GM19351 (cell line): Measurements from ENCODE around the gene ARL10.
A peak's percentile ranks its signal among the peaks of the same experiment; 100 is the strongest.
"Not testable (repeated sequence)": the region's sequence is repeated elsewhere in the genome, so short reads cannot be mapped to it uniquely, and the experiment has no call there.

Experiments
- ATAC-seq: cut with Tn5 transposase; IDR thresholded peaks from one replicate; pipeline ENCODE4 v1.9.1; 2021; ENCODE audit warnings: mild to moderate bottlenecking, moderate library complexity; ENCODE audit not compliant: unreplicated experiment

The ARL10 gene

GRCh38 chr5:176388444-176389134, 23.3 kb downstream of the ARL10 start, which contains the start of the genes HIGD2A and NOP16:
TSS of gene HIGD2A (plus strand) at chr5:176388751. CDS start at chr5:176388820, 69 bp downstream.
TSS of gene NOP16 (minus strand) at chr5:176388598. CDS start at chr5:176388539, 59 bp downstream.
- peak; percentile 87 for ATAC-seq

GRCh38 chr5:176389135-176390123, 24.1 kb downstream of the ARL10 start:
- ATAC-seq: peak; percentile 37

- ATAC-seq: no peak
Observed at GRCh38 chr5:176391479-176391878, 26.2 kb downstream of the ARL10 start.

- ATAC-seq: no peak
Observed at GRCh38 chr5:176391999-176392398, 26.7 kb downstream of the ARL10 start.

- no peak for ATAC-seq
Observed at GRCh38 chr5:176392526-176392925, 27.2 kb downstream of the ARL10 start.

- no peak for ATAC-seq
Observed at GRCh38 chr5:176394096-176394495, 28.8 kb downstream of the ARL10 start.

GRCh38 chr5:176394881-176395675, 29.8 kb downstream of the ARL10 start:
- no peak for ATAC-seq

- ATAC-seq: no peak
Observed at GRCh38 chr5:176396330-176396729, 31.0 kb downstream of the ARL10 start.

GRCh38 chr5:176397736-176398420, 32.6 kb downstream of the ARL10 start:
- ATAC-seq: no peak

GRCh38 chr5:176400382-176401156, 35.3 kb downstream of the ARL10 start:
- no peak for ATAC-seq

- ATAC-seq: no peak
Observed at GRCh38 chr5:176401281-176402205, 36.3 kb downstream of the ARL10 start.

GRCh38 chr5:176405656-176406435, 40.6 kb downstream of the ARL10 start:
- ATAC-seq: no peak

GRCh38 chr5:176406436-176407052, 41.3 kb downstream of the ARL10 start:
- ATAC-seq: no peak

- ATAC-seq: no peak
Observed at GRCh38 chr5:176407456-176408251, 42.4 kb downstream of the ARL10 start.

- not testable (repeated sequence) for ATAC-seq
Observed at GRCh38 chr5:176408252-176408573, 42.9 kb downstream of the ARL10 start.

GRCh38 chr5:176408590-176408989, 43.3 kb downstream of the ARL10 start:
- ATAC-seq: no peak

GRCh38 chr5:176409765-176410164, 44.5 kb downstream of the ARL10 start:
- ATAC-seq: no peak
